ENCODE results near the gene ULK3.

ULK3 gene

DNA sequence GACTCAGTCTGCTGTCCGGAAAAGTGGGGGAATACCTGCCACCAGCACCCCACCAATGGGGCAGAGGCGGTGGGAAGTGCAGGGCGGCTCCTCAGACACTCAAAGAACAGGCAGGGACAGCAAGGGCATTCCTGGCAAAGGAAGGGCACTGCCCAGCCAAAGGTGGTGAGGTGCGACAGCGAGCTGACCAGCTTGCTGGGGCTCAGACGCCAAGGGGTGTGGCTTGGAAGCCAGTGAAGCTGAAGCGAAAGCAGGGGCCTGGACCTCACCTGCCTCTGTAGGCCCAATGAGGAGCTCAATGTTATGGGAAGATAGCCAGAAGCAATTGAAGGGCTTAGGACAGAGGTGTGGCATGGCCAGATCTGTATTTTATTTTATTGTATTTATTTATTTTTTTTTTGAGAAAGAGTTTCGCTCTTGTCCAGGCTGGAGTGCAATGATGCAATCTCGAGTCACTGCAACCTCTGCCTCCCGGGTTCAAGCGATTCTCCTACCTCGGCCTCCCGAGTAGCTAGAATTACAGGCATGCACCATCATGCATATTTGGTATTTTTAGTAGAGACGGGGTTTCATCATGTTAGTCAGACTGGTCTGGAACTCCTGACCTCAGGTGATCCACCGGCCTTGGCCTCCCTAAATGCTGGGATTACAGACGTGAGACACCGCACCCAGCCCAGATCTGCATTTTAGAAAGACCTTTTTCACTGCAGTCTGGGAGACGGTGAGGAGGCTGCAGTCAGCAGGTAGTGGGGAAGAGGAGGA is 34.7 kb downstream of the ULK3 start:
- TF ChIP-seq, protein P1, sequence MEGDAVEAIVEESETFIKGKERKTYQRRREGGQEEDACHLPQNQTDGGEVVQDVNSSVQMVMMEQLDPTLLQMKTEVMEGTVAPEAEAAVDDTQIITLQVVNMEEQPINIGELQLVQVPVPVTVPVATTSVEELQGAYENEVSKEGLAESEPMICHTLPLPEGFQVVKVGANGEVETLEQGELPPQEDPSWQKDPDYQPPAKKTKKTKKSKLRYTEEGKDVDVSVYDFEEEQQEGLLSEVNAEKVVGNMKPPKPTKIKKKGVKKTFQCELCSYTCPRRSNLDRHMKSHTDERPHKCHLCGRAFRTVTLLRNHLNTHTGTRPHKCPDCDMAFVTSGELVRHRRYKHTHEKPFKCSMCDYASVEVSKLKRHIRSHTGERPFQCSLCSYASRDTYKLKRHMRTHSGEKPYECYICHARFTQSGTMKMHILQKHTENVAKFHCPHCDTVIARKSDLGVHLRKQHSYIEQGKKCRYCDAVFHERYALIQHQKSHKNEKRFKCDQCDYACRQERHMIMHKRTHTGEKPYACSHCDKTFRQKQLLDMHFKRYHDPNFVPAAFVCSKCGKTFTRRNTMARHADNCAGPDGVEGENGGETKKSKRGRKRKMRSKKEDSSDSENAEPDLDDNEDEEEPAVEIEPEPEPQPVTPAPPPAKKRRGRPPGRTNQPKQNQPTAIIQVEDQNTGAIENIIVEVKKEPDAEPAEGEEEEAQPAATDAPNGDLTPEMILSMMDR (conservative IDR thresholded peaks at IDR 0.05; ENCODE audit: low read depth, low read length) = no peak
- peak; percentile 28 for DNase-seq (ENCODE audit: low read depth)
- no peak overlapping the region for H3K4me3 ChIP-seq (ENCODE audit: low read depth, low read length)

DNA sequence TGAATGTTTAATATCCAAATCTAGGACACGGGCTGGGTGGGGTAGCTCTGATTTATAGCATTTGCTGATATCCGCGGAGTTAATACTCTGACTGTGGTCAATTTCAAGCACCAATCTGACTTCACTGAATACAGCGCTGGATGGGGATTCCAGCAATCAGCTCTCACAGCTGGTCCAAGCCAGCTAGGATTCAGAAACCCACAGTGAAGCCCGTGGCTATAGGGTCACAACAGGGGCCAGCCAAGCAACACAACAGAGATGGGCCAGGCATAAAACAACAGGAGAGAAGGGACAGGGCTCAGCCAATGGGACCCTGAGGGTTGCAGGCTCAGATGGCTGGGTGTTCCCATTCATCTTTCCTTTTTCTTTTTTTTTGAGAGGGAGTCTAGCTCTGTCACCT is 35.7 kb downstream of the ULK3 start:
- DNase-seq (ENCODE audit: low read depth) = peak; percentile 65
- no peak overlapping the region for H3K4me3 ChIP-seq (ENCODE audit: low read depth, low read length)
- TF ChIP-seq, protein P1 (conservative IDR thresholded peaks at IDR 0.05; ENCODE audit: low read depth, low read length) = no peak

DNA sequence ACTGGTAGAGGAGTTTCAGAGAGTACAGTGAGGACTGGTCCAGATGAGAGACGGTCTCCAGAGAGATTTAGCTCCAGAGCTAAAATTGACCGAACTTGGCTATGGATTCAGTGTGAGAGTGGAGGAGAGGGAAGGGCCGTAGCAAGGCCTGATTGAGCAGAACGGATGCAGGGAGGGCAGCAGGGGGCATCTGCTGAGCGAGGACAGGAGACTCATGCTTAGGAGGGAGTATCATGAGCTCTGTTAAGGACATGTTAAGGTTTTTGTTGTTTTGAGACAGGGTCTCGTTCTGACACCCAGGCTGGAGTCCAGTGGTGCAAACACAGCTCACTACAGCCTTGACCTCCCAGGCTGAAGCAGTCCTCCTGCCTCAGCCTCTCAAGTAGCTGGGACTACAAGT is 38.0 kb downstream of the ULK3 start:
- no peak for DNase-seq (ENCODE audit: low read depth)
- TF ChIP-seq, protein P1 (conservative IDR thresholded peaks at IDR 0.05; ENCODE audit: low read depth, low read length) = no peak
- no peak overlapping the region for H3K4me3 ChIP-seq (ENCODE audit: low read depth, low read length)

DNA sequence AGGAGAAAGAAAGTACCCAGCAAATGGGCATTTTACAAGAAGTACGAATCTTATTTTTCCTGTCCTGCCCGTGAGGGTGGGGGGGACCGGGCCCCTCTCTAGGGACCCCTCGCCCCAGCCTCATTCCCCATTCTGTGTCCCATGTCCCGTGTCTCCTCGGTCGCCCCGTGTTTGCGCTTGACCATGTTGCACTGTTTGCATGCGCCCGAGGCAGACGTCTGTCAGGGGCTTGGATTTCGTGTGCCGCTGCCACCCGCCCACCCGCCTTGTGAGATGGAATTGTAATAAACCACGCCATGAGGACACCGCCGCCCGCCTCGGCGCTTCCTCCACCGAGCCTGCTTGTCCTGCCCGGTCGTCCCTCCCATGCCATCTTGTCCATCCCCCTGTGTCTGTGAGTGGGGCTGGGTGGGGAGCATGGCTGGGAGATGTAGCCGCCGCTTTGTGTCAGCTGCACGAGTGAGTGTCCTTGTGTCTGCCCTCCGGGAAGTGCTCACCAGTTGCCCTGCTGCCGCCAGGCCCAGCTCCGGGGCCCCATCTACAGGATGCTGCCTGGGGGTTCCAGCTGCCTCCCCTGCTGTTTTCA is 40.0 kb downstream of the ULK3 start:
- TF ChIP-seq, protein P1 (conservative IDR thresholded peaks at IDR 0.05; ENCODE audit: low read depth, low read length) = no peak
- no peak for DNase-seq (ENCODE audit: low read depth)
- H3K4me3 ChIP-seq (ENCODE audit: low read depth, low read length) = no peak overlapping the region

DNA sequence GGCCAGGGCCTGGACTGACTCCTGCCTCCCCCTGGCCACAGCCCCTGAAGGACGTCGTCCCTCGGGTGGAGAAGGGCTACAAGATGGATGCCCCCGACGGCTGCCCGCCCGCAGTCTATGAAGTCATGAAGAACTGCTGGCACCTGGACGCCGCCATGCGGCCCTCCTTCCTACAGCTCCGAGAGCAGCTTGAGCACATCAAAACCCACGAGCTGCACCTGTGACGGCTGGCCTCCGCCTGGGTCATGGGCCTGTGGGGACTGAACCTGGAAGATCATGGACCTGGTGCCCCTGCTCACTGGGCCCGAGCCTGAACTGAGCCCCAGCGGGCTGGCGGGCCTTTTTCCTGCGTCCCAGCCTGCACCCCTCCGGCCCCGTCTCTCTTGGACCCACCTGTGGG is 40.7 kb downstream of the ULK3 start:
- TF ChIP-seq, protein P1 (conservative IDR thresholded peaks at IDR 0.05; ENCODE audit: low read depth, low read length) = no peak
- H3K4me3 ChIP-seq (ENCODE audit: low read depth, low read length) = no peak overlapping the region
- no peak for DNase-seq (ENCODE audit: low read depth)

DNA sequence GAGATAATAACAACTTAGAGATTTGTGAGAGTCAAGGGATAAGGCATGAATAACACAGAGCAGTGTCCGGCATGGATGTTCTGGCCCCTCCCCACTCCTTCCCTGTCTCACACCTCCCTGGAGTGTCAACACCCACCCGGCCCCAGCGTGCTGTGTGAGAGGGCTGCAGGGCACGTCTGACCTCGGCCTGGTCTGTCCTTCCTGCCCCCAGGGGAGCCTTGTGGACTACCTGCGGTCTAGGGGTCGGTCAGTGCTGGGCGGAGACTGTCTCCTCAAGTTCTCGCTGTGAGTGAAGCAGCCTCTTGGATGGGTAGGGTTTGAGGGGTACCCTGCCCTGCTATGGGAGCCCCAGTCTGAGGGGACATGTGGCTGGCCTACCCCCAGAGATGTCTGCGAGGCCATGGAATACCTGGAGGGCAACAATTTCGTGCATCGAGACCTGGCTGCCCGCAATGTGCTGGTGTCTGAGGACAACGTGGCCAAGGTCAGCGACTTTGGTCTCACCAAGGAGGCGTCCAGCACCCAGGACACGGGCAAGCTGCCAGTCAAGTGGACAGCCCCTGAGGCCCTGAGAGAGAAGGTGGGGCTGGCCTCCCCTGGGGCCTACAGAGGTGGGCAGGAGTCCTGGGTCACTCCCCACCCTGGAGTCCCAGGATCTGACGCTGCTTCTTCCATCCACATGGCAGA is 41.5 kb downstream of the ULK3 start:
- no peak overlapping the region for H3K4me3 ChIP-seq (ENCODE audit: low read depth, low read length)
- TF ChIP-seq, protein P1 (conservative IDR thresholded peaks at IDR 0.05; ENCODE audit: low read depth, low read length) = no peak
- DNase-seq (ENCODE audit: low read depth) = no peak

Data from choroid plexus epithelial cell (primary cell).